ENCODE results near the gene LRRC51. TPM values are rescaled to one million over a fixed set of nuclear protein-coding genes. Genes with fewer than 3 reads are reported as not detected.

The LRRC51 gene
- total RNA-seq, 1 donor from 2014 or later: 5.8 TPM

GRCh38 chr11:72098741-72099140 lies 18.1 kb downstream of the LRRC51 start:
- H3K9me3 Mint-ChIP-seq (ENCODE audit: unreplicated experiment): no peaks in the 10 kb centered on the region
- H3K27me3 Mint-ChIP-seq (ENCODE audit: unreplicated experiment): peaks cover 17% of the 10 kb centered on the region
- TF ChIP-seq CTCF (IDR thresholded peaks at IDR 0.05; ENCODE audit: unreplicated experiment): no peak
- no peak overlapping the region for H3K4me3 Mint-ChIP-seq (ENCODE audit: unreplicated experiment)
- no peak overlapping the region for H3K27ac Mint-ChIP-seq (ENCODE audit: unreplicated experiment)
- peaks cover 31% of the 10 kb centered on the region for H3K36me3 Mint-ChIP-seq (ENCODE audit: low read depth, unreplicated experiment)
- no peak for DNase-seq (ENCODE audit: low spot score)
- H3K4me1 Mint-ChIP-seq (ENCODE audit: unreplicated experiment): peaks cover 39% of the 10 kb centered on the region

- DNase-seq (ENCODE audit: low spot score): no peak
- H3K9me3 Mint-ChIP-seq (ENCODE audit: unreplicated experiment): no peaks in the 10 kb centered on the region
- H3K4me3 Mint-ChIP-seq (ENCODE audit: unreplicated experiment): peak overlapping the region; percentile 59
- peaks cover 44% of the 10 kb centered on the region for H3K4me1 Mint-ChIP-seq (ENCODE audit: unreplicated experiment)
- TF ChIP-seq CTCF (IDR thresholded peaks at IDR 0.05; ENCODE audit: unreplicated experiment): no peak
- H3K27me3 Mint-ChIP-seq (ENCODE audit: unreplicated experiment): peaks cover 22% of the 10 kb centered on the region
- H3K36me3 Mint-ChIP-seq (ENCODE audit: low read depth, unreplicated experiment): peaks cover 34% of the 10 kb centered on the region
- H3K27ac Mint-ChIP-seq (ENCODE audit: unreplicated experiment): peak overlapping the region; percentile 53
Measured at GRCh38 chr11:72100009-72100408, 19.4 kb downstream of the LRRC51 start.

- Mint-ChIP-seq H3K27me3 (ENCODE audit: unreplicated experiment) (peaks cover 24% of the 10 kb centered on the region), H3K9me3 (ENCODE audit: unreplicated experiment) (no peaks in the 10 kb centered on the region), H3K36me3 (ENCODE audit: low read depth, unreplicated experiment) (peaks cover 34% of the 10 kb centered on the region), H3K4me3 (ENCODE audit: unreplicated experiment) (peak overlapping the region; percentile 59), H3K4me1 (ENCODE audit: unreplicated experiment) (peaks cover 44% of the 10 kb centered on the region), H3K27ac (ENCODE audit: unreplicated experiment) (peak overlapping the region; percentile 53)
- DNase-seq (ENCODE audit: low spot score): no peak
- TF ChIP-seq CTCF (IDR thresholded peaks at IDR 0.05; ENCODE audit: unreplicated experiment): no peak
Measured at GRCh38 chr11:72100462-72100861, 19.8 kb downstream of the LRRC51 start.

- TF ChIP-seq CTCF (IDR thresholded peaks at IDR 0.05; ENCODE audit: unreplicated experiment): no peak
- no peaks in the 10 kb centered on the region for H3K9me3 Mint-ChIP-seq (ENCODE audit: unreplicated experiment)
- DNase-seq (ENCODE audit: low spot score): no peak
- peak overlapping the region; percentile 93 for H3K4me3 Mint-ChIP-seq (ENCODE audit: unreplicated experiment)
- peak overlapping the region; percentile 98 for H3K27ac Mint-ChIP-seq (ENCODE audit: unreplicated experiment)
- H3K4me1 Mint-ChIP-seq (ENCODE audit: unreplicated experiment): peaks cover 44% of the 10 kb centered on the region
- H3K27me3 Mint-ChIP-seq (ENCODE audit: unreplicated experiment): peaks cover 28% of the 10 kb centered on the region
- H3K36me3 Mint-ChIP-seq (ENCODE audit: low read depth, unreplicated experiment): peaks cover 32% of the 10 kb centered on the region
Measured at GRCh38 chr11:72102162-72102561, 21.5 kb downstream of the LRRC51 start.

GRCh38 chr11:72102631-72102945 lies 21.9 kb downstream of the LRRC51 start:
- Mint-ChIP-seq H3K9me3 (ENCODE audit: unreplicated experiment) (no peaks in the 10 kb centered on the region), H3K4me3 (ENCODE audit: unreplicated experiment) (peak overlapping the region; percentile 93), H3K27me3 (ENCODE audit: unreplicated experiment) (peaks cover 30% of the 10 kb centered on the region), H3K27ac (ENCODE audit: unreplicated experiment) (peak overlapping the region; percentile 98), H3K4me1 (ENCODE audit: unreplicated experiment) (peaks cover 44% of the 10 kb centered on the region), H3K36me3 (ENCODE audit: low read depth, unreplicated experiment) (peaks cover 33% of the 10 kb centered on the region)
- TF ChIP-seq CTCF (IDR thresholded peaks at IDR 0.05; ENCODE audit: unreplicated experiment): no peak
- no peak for DNase-seq (ENCODE audit: low spot score)

Data from endothelial cell (in vitro differentiated cells).